GM21723 (cell line): ENCODE data around the gene RWDD3.

Source experiments
- ATAC-seq: cut with Tn5 transposase; IDR thresholded peaks from one replicate; pipeline ENCODE4 v1.9.1; 2021; ENCODE audit warnings: mild to moderate bottlenecking, moderate library complexity; ENCODE audit not compliant: unreplicated experiment

RWDD3 gene

GRCh38 chr1:95281781-95282517 is 47.9 kb downstream of the RWDD3 start:
- ATAC-seq, result no peak

- no peak for ATAC-seq
These were observed 48.5 kb downstream of the RWDD3 start for GRCh38 chr1:95282518-95282895.

GRCh38 chr1:95284420-95284819 is 50.4 kb downstream of the RWDD3 start:
- no peak for ATAC-seq

GRCh38 chr1:95286479-95286878 is 52.5 kb downstream of the RWDD3 start:
- no peak for ATAC-seq

- ATAC-seq, result no peak
These were observed 53.1 kb downstream of the RWDD3 start for GRCh38 chr1:95287081-95287480.

GRCh38 chr1:95287825-95288224 is 53.8 kb downstream of the RWDD3 start:
- no peak for ATAC-seq
